ENCODE data around the gene DUS4L. TPM values are rescaled to one million over a fixed set of nuclear protein-coding genes. Genes with fewer than 3 reads are reported as not detected.

The DUS4L gene
- total RNA-seq, 4 donors from 2014 or later, result 5.3 to 10.2 (median 8.5) TPM

DNA sequence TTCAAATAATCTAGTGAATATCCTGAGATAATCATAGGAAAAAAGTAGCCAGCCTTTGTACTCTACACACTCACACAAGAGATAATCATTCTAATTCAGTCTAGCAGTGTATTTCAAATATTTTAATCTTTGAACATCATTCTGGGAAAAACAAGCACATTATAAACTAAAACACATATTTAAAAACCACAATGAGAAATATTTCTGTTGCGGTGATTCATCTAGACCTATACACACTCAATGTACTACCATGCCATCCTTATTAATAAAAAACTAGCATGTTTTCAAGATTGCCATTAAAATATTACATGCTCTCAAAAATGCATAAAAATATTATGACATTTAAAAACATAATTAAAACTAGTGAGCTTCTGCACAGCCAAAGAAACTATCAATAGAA lies 11.8 kb upstream of the DUS4L start:
- no peak overlapping the region for H3K4me3 ChIP-seq
- no peak overlapping the region for H3K27ac ChIP-seq
- no peaks in the 10 kb centered on the region for H3K27me3 ChIP-seq
- H3K36me3 ChIP-seq, result peaks cover 0 to 69% (median 0%) of the 10 kb centered on the region in 3 donors
- TF ChIP-seq, protein P1, sequence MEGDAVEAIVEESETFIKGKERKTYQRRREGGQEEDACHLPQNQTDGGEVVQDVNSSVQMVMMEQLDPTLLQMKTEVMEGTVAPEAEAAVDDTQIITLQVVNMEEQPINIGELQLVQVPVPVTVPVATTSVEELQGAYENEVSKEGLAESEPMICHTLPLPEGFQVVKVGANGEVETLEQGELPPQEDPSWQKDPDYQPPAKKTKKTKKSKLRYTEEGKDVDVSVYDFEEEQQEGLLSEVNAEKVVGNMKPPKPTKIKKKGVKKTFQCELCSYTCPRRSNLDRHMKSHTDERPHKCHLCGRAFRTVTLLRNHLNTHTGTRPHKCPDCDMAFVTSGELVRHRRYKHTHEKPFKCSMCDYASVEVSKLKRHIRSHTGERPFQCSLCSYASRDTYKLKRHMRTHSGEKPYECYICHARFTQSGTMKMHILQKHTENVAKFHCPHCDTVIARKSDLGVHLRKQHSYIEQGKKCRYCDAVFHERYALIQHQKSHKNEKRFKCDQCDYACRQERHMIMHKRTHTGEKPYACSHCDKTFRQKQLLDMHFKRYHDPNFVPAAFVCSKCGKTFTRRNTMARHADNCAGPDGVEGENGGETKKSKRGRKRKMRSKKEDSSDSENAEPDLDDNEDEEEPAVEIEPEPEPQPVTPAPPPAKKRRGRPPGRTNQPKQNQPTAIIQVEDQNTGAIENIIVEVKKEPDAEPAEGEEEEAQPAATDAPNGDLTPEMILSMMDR (IDR thresholded peaks at IDR 0.05), result no peak
- TF ChIP-seq POLR2A (IDR thresholded peaks at IDR 0.05) (no peak), EP300 (IDR thresholded peaks at IDR 0.05) (no peak)
- H3K9me3 ChIP-seq, result no peaks in the 10 kb centered on the region
- DNase-seq (ENCODE audit: low spot score in 2 of 2), result no peak
- H3K4me1 ChIP-seq, result no peaks in the 10 kb centered on the region
- WGBS, 2 donors, result 97 to 98% methylated on average over 1 of the region's 1 CpG

- DNase-seq (ENCODE audit: low spot score in 2 of 2), result no peak
- H3K36me3 ChIP-seq, result peaks cover 0 to 55% (median 0%) of the 10 kb centered on the region in 3 donors
- TF ChIP-seq POLR2A (IDR thresholded peaks at IDR 0.05) (no peak), EP300 (IDR thresholded peaks at IDR 0.05) (no peak)
- TF ChIP-seq, protein P1 (IDR thresholded peaks at IDR 0.05), result no peak
Observed at GRCh38 chr7:107555893-107556292, 7.9 kb upstream of the DUS4L start.

GRCh38 chr7:107559864-107560263 lies 3.9 kb upstream of the DUS4L start:
- WGBS, 2 donors, result 57 to 65% methylated on average over 2 of the region's 2 CpGs
- Histone ChIP-seq H3K4me3 (no peak overlapping the region), H3K9me3 (no peaks in the 10 kb centered on the region), H3K27ac (peak overlapping the region in 1 of 4 donors; percentile 28), H3K36me3 (peaks cover 0 to 30% (median 0%) of the 10 kb centered on the region in 3 donors), H3K27me3 (no peaks in the 10 kb centered on the region), H3K4me1 (peaks cover 0 to 48% (median 9%) of the 10 kb centered on the region in 4 donors)
- DNase-seq (ENCODE audit: low spot score in 2 of 2), result no peak
- TF ChIP-seq POLR2A (IDR thresholded peaks at IDR 0.05) (no peak), EP300 (IDR thresholded peaks at IDR 0.05) (no peak)
- TF ChIP-seq, protein P1 (IDR thresholded peaks at IDR 0.05), result no peak

More at GRCh38 chr7:107555893-107556292, 7.9 kb upstream of the DUS4L start:
- Histone ChIP-seq H3K27ac (no peak overlapping the region), H3K27me3 (no peaks in the 10 kb centered on the region), H3K4me1 (peaks cover 0 to 18% (median 0%) of the 10 kb centered on the region in 4 donors), H3K4me3 (no peak overlapping the region), H3K9me3 (no peaks in the 10 kb centered on the region)
- WGBS, 2 donors, result 95 to 98% methylated on average over 3 of the region's 3 CpGs

DNA sequence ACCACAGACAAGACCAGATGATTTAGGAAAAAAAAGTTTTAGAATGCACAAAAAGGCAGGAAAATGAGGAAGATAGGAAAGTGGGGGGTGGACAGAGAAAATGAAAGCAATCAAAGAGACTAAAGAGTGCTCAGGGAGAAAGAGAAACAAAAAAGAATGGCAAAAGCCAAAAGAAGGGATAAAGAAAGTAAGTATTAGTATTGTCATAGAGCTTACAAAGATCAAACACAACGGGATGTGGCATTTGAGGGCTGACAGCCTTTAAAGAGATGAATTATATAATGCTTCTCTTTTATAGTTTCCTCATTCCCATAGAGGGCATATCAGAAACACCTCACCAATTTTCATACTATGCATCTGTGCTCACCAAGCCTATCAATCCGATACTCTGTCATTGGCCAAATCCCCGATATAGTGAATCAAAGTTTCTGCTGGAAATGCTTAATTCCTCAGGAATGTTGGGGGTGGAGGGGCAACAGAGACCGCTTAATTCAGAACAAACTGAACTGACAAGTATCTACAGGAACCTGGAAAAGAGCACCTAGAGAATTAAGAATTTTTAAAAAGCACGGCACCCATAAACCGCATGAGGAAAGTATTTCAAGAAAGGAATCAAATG lies 2.8 kb upstream of the DUS4L start:
- WGBS, 2 donors, result 76 to 82% methylated on average over 6 of the region's 6 CpGs
- Histone ChIP-seq H3K4me1 (peaks cover 0 to 57% (median 11%) of the 10 kb centered on the region in 4 donors), H3K4me3 (no peak overlapping the region), H3K27ac (no peak overlapping the region), H3K27me3 (no peaks in the 10 kb centered on the region), H3K36me3 (peaks cover 0 to 19% (median 0%) of the 10 kb centered on the region in 3 donors), H3K9me3 (no peaks in the 10 kb centered on the region)
- no peak for DNase-seq (ENCODE audit: low spot score in 2 of 2)
- TF ChIP-seq EP300 (IDR thresholded peaks at IDR 0.05), result no peak
- TF ChIP-seq, protein P1 (IDR thresholded peaks at IDR 0.05), result no peak
- TF ChIP-seq POLR2A (IDR thresholded peaks at IDR 0.05), result no peak

GRCh38 chr7:107563081-107563774 lies 543 bp upstream of the DUS4L start:
- peak overlapping the region; percentile 82 to 98 (median 96) for H3K27ac ChIP-seq
- 3% methylated on average over 20 to 21 of the region's 21 CpGs for WGBS, 2 donors
- TF ChIP-seq, protein P1 (IDR thresholded peaks at IDR 0.05), result no peak
- TF ChIP-seq POLR2A (IDR thresholded peaks at IDR 0.05) (no peak), EP300 (IDR thresholded peaks at IDR 0.05) (no peak)
- H3K9me3 ChIP-seq, result no peaks in the 10 kb centered on the region
- DNase-seq (ENCODE audit: low spot score in 2 of 2), result peak in 1 of 2 donors; percentile 33
- no peaks in the 10 kb centered on the region for H3K27me3 ChIP-seq
- no peaks in the 10 kb centered on the region for H3K36me3 ChIP-seq
- peak overlapping the region; percentile 65 to 98 (median 82) for H3K4me3 ChIP-seq
- peaks cover 0 to 57% (median 11%) of the 10 kb centered on the region in 4 donors for H3K4me1 ChIP-seq

Measured in tibial nerve (tissue), 4 donors.